Measurements from ENCODE around the gene OR9A2. TPM values are rescaled to one million over a fixed set of nuclear protein-coding genes. Genes with fewer than 3 reads are reported as not detected.
A peak's percentile ranks its signal among the peaks of the same experiment; 100 is the strongest.

Gene OR9A2
- total RNA-seq, 1 donor from 2014 or later: not detected

GRCh38 chr7:143015926-143016490, 10.9 kb downstream of the OR9A2 start:
- Histone ChIP-seq H3K27ac (no peak overlapping the region), H3K36me3 (no peaks in the 10 kb centered on the region), H3K27me3 (no peaks in the 10 kb centered on the region), H3K9me3 (no peaks in the 10 kb centered on the region), H3K4me1 (peaks cover 26% of the 10 kb centered on the region), H3K4me3 (no peak overlapping the region)
- DNase-seq (ENCODE audit: extremely low spot score in 2 of 2): no peak
- TF ChIP-seq POLR2A (IDR thresholded peaks at IDR 0.05): no peak
- no peak for TF ChIP-seq POLR2AphosphoS5 (IDR thresholded peaks at IDR 0.05; ENCODE audit: insufficient read depth in 1 of 2, low read depth in 1 of 2)
- intact Hi-C loops (cut with DNase I): no loop called here

- Histone ChIP-seq H3K4me3 (no peak overlapping the region), H3K27me3 (no peaks in the 10 kb centered on the region), H3K36me3 (no peaks in the 10 kb centered on the region), H3K27ac (peak overlapping the region; percentile 54), H3K4me1 (peaks cover 26% of the 10 kb centered on the region), H3K9me3 (no peaks in the 10 kb centered on the region)
- intact Hi-C loops (cut with DNase I): no loop called here
- DNase-seq (ENCODE audit: extremely low spot score in 2 of 2): no peak
- TF ChIP-seq CTCF (IDR thresholded peaks at IDR 0.05) (no peak), POLR2AphosphoS5 (IDR thresholded peaks at IDR 0.05; ENCODE audit: insufficient read depth in 1 of 2, low read depth in 1 of 2) (no peak), POLR2A (IDR thresholded peaks at IDR 0.05) (no peak)
Observed at GRCh38 chr7:143015084-143015483, 11.8 kb downstream of the OR9A2 start.

GRCh38 chr7:143013893-143014292, 13.0 kb downstream of the OR9A2 start:
- Histone ChIP-seq H3K4me3 (no peak overlapping the region), H3K9me3 (no peaks in the 10 kb centered on the region), H3K36me3 (no peaks in the 10 kb centered on the region), H3K4me1 (peaks cover 26% of the 10 kb centered on the region), H3K27ac (peak overlapping the region; percentile 54), H3K27me3 (no peaks in the 10 kb centered on the region)
- no peak for DNase-seq (ENCODE audit: extremely low spot score in 2 of 2)
- intact Hi-C loops (cut with DNase I): loop anchor here (5.0 kb wide), 1 partner anchor 198 kb away; no protein-coding TSS in a partner anchor
- TF ChIP-seq POLR2AphosphoS5 (IDR thresholded peaks at IDR 0.05; ENCODE audit: insufficient read depth in 1 of 2, low read depth in 1 of 2): peak in 1 of 2 donors; percentile 35
- TF ChIP-seq POLR2A (IDR thresholded peaks at IDR 0.05): no peak
- no peak for TF ChIP-seq CTCF (IDR thresholded peaks at IDR 0.05)

GRCh38 chr7:143013473-143013872, 13.5 kb downstream of the OR9A2 start:
- Histone ChIP-seq H3K9me3 (no peaks in the 10 kb centered on the region), H3K4me1 (peaks cover 26% of the 10 kb centered on the region), H3K36me3 (no peaks in the 10 kb centered on the region), H3K4me3 (no peak overlapping the region), H3K27ac (peak overlapping the region; percentile 54), H3K27me3 (no peaks in the 10 kb centered on the region)
- intact Hi-C loops (cut with DNase I): loop anchor here (5.0 kb wide), 1 partner anchor 199 kb away; no protein-coding TSS in a partner anchor
- DNase-seq (ENCODE audit: extremely low spot score in 2 of 2): no peak
- TF ChIP-seq POLR2AphosphoS5 (IDR thresholded peaks at IDR 0.05; ENCODE audit: insufficient read depth in 1 of 2, low read depth in 1 of 2): no peak
- no peak for TF ChIP-seq POLR2A (IDR thresholded peaks at IDR 0.05)
- no peak for TF ChIP-seq CTCF (IDR thresholded peaks at IDR 0.05)

- Histone ChIP-seq H3K4me3 (no peak overlapping the region), H3K36me3 (no peaks in the 10 kb centered on the region), H3K9me3 (no peaks in the 10 kb centered on the region), H3K27me3 (no peaks in the 10 kb centered on the region), H3K4me1 (peaks cover 26% of the 10 kb centered on the region), H3K27ac (peak overlapping the region; percentile 54)
- intact Hi-C loops (cut with DNase I): loop anchor here (5.0 kb wide), 1 partner anchor 200 kb away; no protein-coding TSS in a partner anchor
- no peak for TF ChIP-seq POLR2AphosphoS5 (IDR thresholded peaks at IDR 0.05; ENCODE audit: insufficient read depth in 1 of 2, low read depth in 1 of 2)
- TF ChIP-seq POLR2A (IDR thresholded peaks at IDR 0.05): no peak
- no peak for TF ChIP-seq CTCF (IDR thresholded peaks at IDR 0.05)
- no peak for DNase-seq (ENCODE audit: extremely low spot score in 2 of 2)
Observed at GRCh38 chr7:143012409-143012808, 14.5 kb downstream of the OR9A2 start.

Measured in vagina (tissue), 2 donors.